HepG2 (cell line): ENCODE measurements around the gene IL2RG. TPM values are rescaled to one million over a fixed set of nuclear protein-coding genes. Genes with fewer than 3 reads are reported as not detected.
A peak's percentile ranks its signal among the peaks of the same experiment; 100 is the strongest.

Experiments
- ATAC-seq: fragments of 200-7000 bp; cut with Tn5 transposase; 3 replicates; pipeline ENCODE4 v1.9.1; 2020; ENCODE audit warnings: mild to moderate bottlenecking, moderate library complexity
- Bru-seq: library from RNA; stranded (reverse); fragments of 400-500 nt; gene quantifications from one replicate; lab custom pipeline; 2021; lab: Mats Ljungman, UMichigan
- BruChase-seq, 2 experiments: library from RNA; stranded (reverse); fragments of 400-500 nt; gene quantifications; one replicate each; lab custom pipeline; 2021; lab: Mats Ljungman, UMichigan
- BruUV-seq: library from RNA; stranded (reverse); fragments of 400-500 nt; replicated peaks from 2 replicates; lab custom pipeline; 2021; lab: Mats Ljungman, UMichigan
- CTCF ChIA-PET: fragments of 300-600 bp; formaldehyde crosslinking; extraction: SDS; loops from one replicate; lab custom pipeline; 2021; ENCODE audit warnings: low total read pairs, inconsistent platforms, low intra/inter-chr PET ratio; lab: Yijun Ruan, JAX
- POLR2A ChIA-PET: fragments of 350-600 bp; sonication (Branson Sonifier 250); formaldehyde crosslinking; loops from one replicate; lab custom pipeline; 2020; ENCODE audit warnings: antibody characterized with exemption, inconsistent platforms; lab: Yijun Ruan, JAX
- DNase-seq: peaks from one replicate; pipeline ENCODE4 v3.0.0-alpha.2; 2015; ENCODE audit warnings: low spot score
- FAIRE-seq: peaks from 3 replicates; lab custom pipeline; 2011; peaks lifted over from hg19 to GRCh38; lab: Jason Lieb, UNC
- H2AFZ ChIP-seq: one replicate; pipeline ENCODE4 v1.6.1; 2011; ENCODE audit warnings: low read length, inconsistent platforms
- H3K27ac ChIP-seq: fragments of 300-600 bp; 3 replicates; pipeline ENCODE4 v1.8.0; 2011; ENCODE audit warnings: mixed run types, mild to moderate bottlenecking, mixed read lengths, low read length, inconsistent platforms; ENCODE audit not compliant: insufficient read depth; ENCODE audit errors: extremely low read length
- H3K27me3 ChIP-seq, 2 experiments: fragments of 200-600 bp in 1 of 2; 2 replicates in 1 of 2; 3 replicates in 1 of 2; pipeline versions ENCODE4 v1.6.0 to v1.8.0; 2011; ENCODE audit warnings: low read length in 2 of 2, mild to moderate bottlenecking in 2 of 2, moderate library complexity in 2 of 2, inconsistent platforms in 1 of 2; ENCODE audit not compliant: insufficient read depth in 2 of 2, control insufficient read depth in 1 of 2
- H3K36me3 ChIP-seq, 2 experiments: fragments of 200-600 bp in 1 of 2; replicated peaks in 1 of 2; 2 replicates in 1 of 2; 3 replicates in 1 of 2; pipeline versions ENCODE4 v1.5.1 to v1.8.0; 2011; ENCODE audit warnings: low read length in 2 of 2, inconsistent platforms in 1 of 2; ENCODE audit not compliant: insufficient read depth in 2 of 2, control insufficient read depth in 1 of 2
- H3K4me1 ChIP-seq: 2 replicates; pipeline ENCODE4 v1.5.1; 2012; ENCODE audit warnings: low read length, inconsistent platforms; ENCODE audit not compliant: insufficient read depth
- H3K4me2 ChIP-seq: 2 replicates; pipeline ENCODE4 v1.6.0; 2011; ENCODE audit warnings: low read depth, low read length, inconsistent platforms
- H3K4me3 ChIP-seq, 3 experiments: fragments of 200-600 bp in 1 of 3; sonication (generic), shearing (Covaris generic) in 1 of 3; replicated peaks in 1 of 3; 2 replicates each; pipeline ENCODE4 v1.5.1; 2011 to 2016; ENCODE audit warnings: low read length in 3 of 3, inconsistent platforms in 2 of 3, low read depth in 2 of 3, mild to moderate bottlenecking in 2 of 3, control low read depth in 1 of 3, mixed read lengths in 1 of 3; ENCODE audit not compliant: insufficient read depth in 1 of 3
- H3K79me2 ChIP-seq: one replicate; pipeline ENCODE4 v1.6.1; 2011; ENCODE audit warnings: low read length, inconsistent platforms; ENCODE audit not compliant: insufficient read depth
- H3K9ac ChIP-seq: 2 replicates; pipeline ENCODE4 v1.6.0; 2011; ENCODE audit warnings: mild to moderate bottlenecking, low read depth, low read length, inconsistent platforms; ENCODE audit not compliant: insufficient read depth
- H3K9me3 ChIP-seq: 2 replicates; pipeline ENCODE4 v1.5.1; 2012; ENCODE audit warnings: mild to moderate bottlenecking, low read length
- H4K20me1 ChIP-seq: 2 replicates; pipeline ENCODE4 v1.6.0; 2011; ENCODE audit warnings: inconsistent platforms, mild to moderate bottlenecking, low read length, moderate library complexity; ENCODE audit not compliant: insufficient read depth
- GABPB1 ChIP-seq: IDR thresholded peaks from 2 replicates; pipeline ENCODE4 v1.6.1; 2016; ENCODE audit warnings: mild to moderate bottlenecking, missing genetic modification reagents, moderate library complexity, missing compliant biosample characterization
- KDM3A ChIP-seq: IDR thresholded peaks from 2 replicates; pipeline ENCODE4 v1.6.1; 2018; ENCODE audit warnings: low read depth, missing compliant biosample characterization
- POLR2G ChIP-seq: fragments of 200-400 bp; formaldehyde crosslinking; IDR thresholded peaks from 2 replicates; pipeline ENCODE4 v1.6.1; 2018; ENCODE audit warnings: mild to moderate bottlenecking, low read depth, low read length, moderate library complexity
- TFAP4 ChIP-seq: sonication (generic); IDR thresholded peaks from 2 replicates; pipeline ENCODE4 v1.6.1; 2016; ENCODE audit warnings: low read depth, borderline replicate concordance
- UBTF ChIP-seq: sonication (generic); formaldehyde crosslinking; IDR thresholded peaks from 2 replicates; pipeline ENCODE4 v1.4.0; 2020; ENCODE audit warnings: mild to moderate bottlenecking, missing genetic modification reagents
- USF2 ChIP-seq, 2 experiments: sonication (generic) in 1 of 2; formaldehyde crosslinking in 1 of 2; IDR thresholded peaks; 2 replicates each; pipeline versions ENCODE4 v1.5.1 to v1.6.1; 2011 to 2020; ENCODE audit warnings: borderline replicate concordance in 1 of 2, low read depth in 1 of 2, low read length in 1 of 2, mild to moderate bottlenecking in 1 of 2, missing genetic modification reagents in 1 of 2, moderate library complexity in 1 of 2
- ZNF205 ChIP-seq: IDR thresholded peaks from 2 replicates; pipeline ENCODE4 v1.6.1; 2018; ENCODE audit warnings: missing biosample characterization, missing genetic modification reagents
- ZNF546 ChIP-seq: sonication (generic); formaldehyde crosslinking; conservative IDR thresholded peaks from 2 replicates; pipeline ENCODE4 v1.8.1; 2023; ENCODE audit warnings: mild to moderate bottlenecking, missing genetic modification reagents
- ZNF775 ChIP-seq: sonication (generic); formaldehyde crosslinking; IDR thresholded peaks from 2 replicates; pipeline ENCODE4 v1.4.0; 2020; ENCODE audit warnings: missing genetic modification reagents, mild to moderate bottlenecking, moderate library complexity, borderline replicate concordance
- ZNF883 ChIP-seq: sonication (generic); formaldehyde crosslinking; IDR thresholded peaks from 2 replicates; pipeline ENCODE4 v1.5.1; 2020; ENCODE audit warnings: mild to moderate bottlenecking, missing genetic modification reagents; ENCODE audit errors: not compliant biosample characterization
- WGBS: methylation state at CpG from one replicate; pipeline ENCODE4 v1.1.6; 2017; ENCODE audit warnings: low lambda C conversion rate; 5-methylcytosine and 5-hydroxymethylcytosine counted together
- in situ Hi-C: cut with HindIII; loops from 2 replicates; pipeline ENCODE4 v1.10.0; 2017; ENCODE audit warnings: low pct_unique_long_range_greater_than_20kb; ENCODE audit not compliant: extremely low pct_ligation_motif_present
- intact Hi-C: fragments of 100-400 bp; cut with micrococcal nuclease; formaldehyde crosslinking; loops from one replicate; pipeline ENCODE4 v1.10.0; 2022; ENCODE audit not compliant: unreplicated experiment
- long read RNA-seq, 2 experiments: library from RNA in 1 of 2; library from polyadenylated mRNA in 1 of 2; stranded (forward) in 1 of 2; unstranded in 1 of 2; transcript quantifications; one replicate each; pipeline ENCODE4 v2.0.0, GENCODE V29; 2019 to 2022
- polyA minus RNA-seq, 3 experiments: library from RNA; depleted of rRNA, polyadenylated mRNA; stranded (reverse); fragments of >200 nt; gene quantifications; 2 replicates each; pipeline ENCODE4 v1.2.3, GENCODE V29; 2011; ENCODE audit warnings: low replicate concordance in 1 of 3
- polyA plus RNA-seq, 8 experiments: library from polyadenylated mRNA; depleted of rRNA in 3 of 8; stranded (reverse) in 7 of 8; unstranded in 1 of 8; fragments of >200 nt; fragmentation: Illumina TruSeq in 4 of 8; extraction: Trizol in 4 of 8; gene quantifications; 2 replicates each; pipeline versions ENCODE4 v1.2.1 to v1.2.3, GENCODE V29; 2011 to 2016; ENCODE audit warnings: low read depth in 4 of 8, missing spikeins in 1 of 8, mixed read lengths in 1 of 8; ENCODE audit not compliant: insufficient read depth in 1 of 8
- total RNA-seq, 5 experiments: library from RNA; depleted of rRNA; stranded (reverse); fragments of >200 nt; fragmentation: Illumina TruSeq; extraction: Trizol; gene quantifications; 2 replicates each; pipeline ENCODE4 v1.2.3, GENCODE V29; 2016; ENCODE audit warnings: low read depth in 1 of 5

IL2RG gene
- total RNA-seq (2016; rRNA removed; fragmentation: Illumina TruSeq; extraction: Trizol), result not detected in 2 replicates
- not detected in 2 replicates for total RNA-seq (2016; cell fraction: cytosol; rRNA removed; fragmentation: Illumina TruSeq; extraction: Trizol; ENCODE audit: low read depth)
- not detected in 2 replicates for total RNA-seq (2016; cell fraction: insoluble cytoplasmic fraction; rRNA removed; fragmentation: Illumina TruSeq; extraction: Trizol)
- not detected in 2 replicates for total RNA-seq (2016; cell fraction: membrane; rRNA removed; fragmentation: Illumina TruSeq; extraction: Trizol)
- not detected in 2 replicates for total RNA-seq (2016; cell fraction: nucleus; rRNA removed; fragmentation: Illumina TruSeq; extraction: Trizol)
- 0.98 and 1.1 TPM in 2 replicates for polyA plus RNA-seq (2011; rRNA removed)
- polyA plus RNA-seq (2011; cell fraction: cytosol; rRNA removed), result 1.6 and 1.8 TPM in 2 replicates
- 0.56 and 1.6 TPM in 2 replicates for polyA plus RNA-seq (2011; cell fraction: nucleus; rRNA removed)
- polyA plus RNA-seq (2012), result 0.99 and 1.7 TPM in 2 replicates
- not detected in 2 replicates for polyA plus RNA-seq (2016; cell fraction: cytosol; fragmentation: Illumina TruSeq; extraction: Trizol; ENCODE audit: low read depth)
- polyA plus RNA-seq (2016; cell fraction: insoluble cytoplasmic fraction; fragmentation: Illumina TruSeq; extraction: Trizol; ENCODE audit: low read depth), result not detected in 2 replicates
- not detected in 2 replicates for polyA plus RNA-seq (2016; cell fraction: membrane; fragmentation: Illumina TruSeq; extraction: Trizol; ENCODE audit: low read depth)
- polyA plus RNA-seq (2016; cell fraction: nucleus; fragmentation: Illumina TruSeq; extraction: Trizol; ENCODE audit: insufficient read depth, low read depth), result not detected in 2 replicates
- 0.84 and 1.5 TPM in 2 replicates for polyA minus RNA-seq (2011; rRNA and poly(A)+ RNA removed; ENCODE audit: low replicate concordance)
- 0.79 TPM in 1 of 2 replicates, not detected in the other for polyA minus RNA-seq (2011; cell fraction: cytosol; rRNA and poly(A)+ RNA removed)
- 0.26 TPM in 1 of 2 replicates, not detected in the other for polyA minus RNA-seq (2011; cell fraction: nucleus; rRNA and poly(A)+ RNA removed)
- not detected for Bru-seq, nascent RNA
- percentile 25 among the genes with signal in this experiment for BruChase-seq, experiment 1, labeled RNA remaining after a 6-hour chase
- percentile 23 among the genes with signal in this experiment for BruChase-seq, experiment 2, labeled RNA remaining after a 2-hour chase
- long read RNA-seq, experiment 1, result 0 reads
- long read RNA-seq, experiment 2, result 0 reads

- intact Hi-C loops, result no loop called here
- no peak within 1 kb of the TSS for H2AFZ ChIP-seq
- CTCF ChIA-PET, result no interaction called here
- FAIRE-seq (no peak), DNase-seq (no peak), ATAC-seq (no peak)
- in situ Hi-C loops, result no loop called here
- H3K79me2 ChIP-seq, result no peaks in the 10 kb centered on the region
- no peaks in the 10 kb centered on the region for H3K27me3 ChIP-seq
- WGBS, result 28% methylated on average over 7 of the region's 8 CpGs
- H4K20me1 ChIP-seq, result no peaks in the 10 kb centered on the region
- no peaks in the 10 kb centered on the region for H3K36me3 ChIP-seq
- no peaks in the 10 kb centered on the region for H3K4me1 ChIP-seq
- no peak within 1 kb of the TSS for H3K4me3 ChIP-seq
- no TSS peak for BruUV-seq
- no peaks in the 10 kb centered on the region for H3K9me3 ChIP-seq
- H3K4me2 ChIP-seq, result peak within 1 kb of the TSS; percentile 32; the same call in 1 of the 2 replicates
- POLR2A ChIA-PET, result no interaction called here
- no peak within 1 kb of the TSS for H3K27ac ChIP-seq
- H3K9ac ChIP-seq, result no peak within 1 kb of the TSS
- no peak for TF ChIP-seq POLR2G
- no peak for TF ChIP-seq KDM3A (CRISPR knock-in tag)
- TF ChIP-seq ZNF546 (CRISPR knock-in tag), result no peak
- no peak for TF ChIP-seq UBTF (CRISPR knock-in tag)
- TF ChIP-seq TFAP4, result no peak
- TF ChIP-seq ZNF775, result no peak
- TF ChIP-seq USF2 (IDR thresholded peaks at IDR 0.05; ENCODE audit: low read depth, low read length), result no peak
- no peak for TF ChIP-seq USF2 (CRISPR knock-in tag; IDR thresholded peaks at IDR 0.05; ENCODE audit: borderline replicate concordance)
- TF ChIP-seq ZNF883, result no peak
- no peak for TF ChIP-seq GABPB1 (CRISPR knock-in tag)
- no peak for TF ChIP-seq ZNF205 (CRISPR knock-in tag)
Measured at GRCh38 chrX:71111141-71111843, at the start of gene IL2RG. IL2RG (minus strand) TSS chrX:71111577; CDS start chrX:71111539, 38 bp downstream.
